Hematopoietic multipotent progenitor cell treated with erythropoietin and hydrocortisone succinate and interleukin-3 and kit ligand, for 8 days (in vitro differentiated cells): Measurements from ENCODE around the gene RBP3.

Experiments used
- DNase-seq: peaks from one replicate; pipeline ENCODE4 v3.0.0-alpha.2; 2015

RBP3 gene

DNA sequence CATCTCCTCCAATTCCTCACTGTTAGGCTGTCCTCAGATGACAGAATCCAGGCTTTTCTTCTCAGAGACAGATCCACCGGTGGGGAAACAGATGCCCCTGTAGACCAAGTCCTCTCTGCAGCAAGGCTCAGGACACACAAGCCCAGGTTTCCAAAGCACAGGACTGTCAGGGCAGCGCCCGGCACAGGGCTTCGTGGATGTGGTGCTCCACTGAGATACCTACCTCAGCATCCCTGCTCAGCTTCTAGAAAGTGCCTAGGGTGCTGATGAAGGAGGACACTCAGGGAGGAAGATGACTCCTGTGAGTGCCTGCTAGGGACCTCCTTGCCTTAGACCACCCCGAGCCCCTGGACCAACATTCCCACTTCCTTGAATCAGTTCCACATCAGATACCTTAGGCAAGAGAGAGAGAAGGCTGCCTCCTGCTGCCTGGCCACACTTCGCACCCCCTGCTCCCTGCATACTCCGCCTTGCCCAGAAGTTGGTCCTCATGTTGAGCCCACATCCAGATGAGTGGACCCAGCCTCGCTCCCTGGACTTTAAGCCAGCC, 8.9 kb upstream of the RBP3 start:
- no peak for DNase-seq

DNA sequence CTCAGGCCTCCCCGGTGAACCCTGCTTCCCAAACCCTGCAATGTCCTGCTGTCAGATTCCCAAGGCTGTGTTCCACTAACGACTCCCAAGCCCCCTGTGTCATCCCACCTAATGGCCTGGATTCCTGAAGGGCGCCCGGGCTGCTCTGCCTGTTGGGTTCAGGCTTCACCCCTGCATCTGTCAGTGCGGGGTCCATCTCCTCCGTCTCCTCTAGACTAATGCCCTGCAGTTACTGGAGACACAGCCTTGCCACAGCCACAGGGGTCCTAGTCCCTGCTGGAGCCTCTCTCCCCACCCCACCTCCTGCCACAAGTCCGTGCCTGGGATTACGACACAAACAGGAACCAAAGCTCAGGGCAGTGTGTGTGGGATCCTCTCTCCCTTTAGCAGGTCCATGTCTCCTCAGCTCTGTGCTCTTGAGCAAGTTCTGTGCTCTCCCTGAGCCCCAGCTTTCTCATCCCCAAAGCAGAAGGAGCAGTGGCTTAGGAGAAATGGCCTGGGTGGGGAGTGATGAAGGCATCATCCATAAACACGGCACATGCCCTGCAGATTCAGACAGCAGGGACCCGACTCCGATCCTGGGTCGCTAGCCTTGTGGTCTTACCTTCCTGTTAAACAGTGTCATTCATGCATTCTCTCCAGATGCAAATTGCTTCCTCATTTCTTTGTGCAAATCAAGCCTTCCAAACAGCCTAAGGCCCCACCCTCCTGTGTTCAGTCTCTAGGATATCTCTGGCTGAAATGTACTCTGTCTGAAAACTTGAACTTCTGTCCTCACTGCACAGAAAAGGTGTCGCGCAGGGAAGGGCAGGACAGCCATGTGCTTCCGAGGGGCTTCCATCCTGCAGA, 8.2 kb upstream of the RBP3 start:
- no peak for DNase-seq

DNA sequence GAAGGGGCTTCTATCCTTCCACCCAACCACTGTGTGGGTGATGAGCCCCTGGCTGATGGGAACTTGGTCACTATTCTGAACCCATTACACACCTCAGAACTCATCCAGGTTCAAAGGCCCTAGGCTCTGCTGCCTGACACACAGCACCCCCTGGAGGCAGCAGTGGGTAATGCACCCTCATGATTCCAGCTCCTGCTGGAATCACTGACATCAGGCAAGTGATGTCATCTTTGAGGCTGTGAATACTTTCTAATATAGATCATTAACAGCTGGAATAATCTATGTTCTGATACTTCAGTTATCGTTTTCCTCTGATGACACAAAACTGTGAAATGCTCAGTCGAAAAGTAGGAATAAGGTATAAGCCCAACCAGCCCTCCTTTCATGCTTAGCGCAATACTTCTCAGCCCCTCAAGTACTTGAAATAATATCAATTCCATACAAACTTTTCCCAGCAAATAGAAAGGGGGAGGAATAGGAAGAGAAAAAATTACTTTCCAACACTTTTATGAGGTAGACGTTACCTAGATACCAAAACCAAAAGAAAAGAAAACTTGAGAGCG, 7.5 kb upstream of the RBP3 start:
- DNase-seq, result peak; percentile 61

DNA sequence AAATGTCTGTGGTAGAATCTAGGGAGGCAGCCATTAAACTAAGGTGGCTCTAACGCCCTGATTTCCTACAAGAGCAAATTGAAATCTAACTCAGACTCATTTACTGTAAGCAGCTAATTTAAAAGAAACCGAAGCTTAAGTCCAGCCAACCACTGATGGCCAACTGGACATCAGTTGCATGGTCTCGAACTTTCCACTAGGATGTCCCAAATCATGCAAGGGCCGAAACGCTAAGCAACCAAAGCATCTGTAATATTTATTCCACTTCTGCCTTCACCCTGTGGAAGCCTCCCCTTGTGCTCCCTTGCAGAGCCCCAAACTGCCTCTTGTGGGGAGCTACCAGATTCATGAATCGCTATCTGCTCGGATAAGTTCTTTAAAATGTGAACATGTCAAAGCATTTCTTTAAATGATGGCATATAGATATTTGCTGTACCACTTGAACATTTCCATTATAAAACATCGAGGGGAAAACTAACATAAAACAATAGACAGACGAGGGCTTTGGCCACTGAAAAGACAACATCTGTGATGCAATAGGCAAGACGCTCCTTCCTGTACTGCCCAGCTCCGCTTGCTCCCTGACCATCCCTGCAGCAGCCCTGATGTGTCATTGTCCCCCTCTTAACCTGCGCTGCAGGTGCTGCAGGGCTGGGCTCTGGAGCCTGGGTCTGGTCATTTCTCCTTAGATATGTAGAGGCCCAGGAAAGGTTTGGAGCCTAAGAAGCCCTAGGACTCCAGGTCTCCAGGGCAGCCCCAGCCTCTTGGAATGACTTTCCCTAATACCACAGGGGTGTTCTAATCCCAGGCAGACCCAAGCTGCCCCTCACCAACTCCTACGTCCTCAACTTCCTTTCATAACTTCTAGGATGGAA, 2.9 kb upstream of the RBP3 start:
- DNase-seq, result no peak

DNA sequence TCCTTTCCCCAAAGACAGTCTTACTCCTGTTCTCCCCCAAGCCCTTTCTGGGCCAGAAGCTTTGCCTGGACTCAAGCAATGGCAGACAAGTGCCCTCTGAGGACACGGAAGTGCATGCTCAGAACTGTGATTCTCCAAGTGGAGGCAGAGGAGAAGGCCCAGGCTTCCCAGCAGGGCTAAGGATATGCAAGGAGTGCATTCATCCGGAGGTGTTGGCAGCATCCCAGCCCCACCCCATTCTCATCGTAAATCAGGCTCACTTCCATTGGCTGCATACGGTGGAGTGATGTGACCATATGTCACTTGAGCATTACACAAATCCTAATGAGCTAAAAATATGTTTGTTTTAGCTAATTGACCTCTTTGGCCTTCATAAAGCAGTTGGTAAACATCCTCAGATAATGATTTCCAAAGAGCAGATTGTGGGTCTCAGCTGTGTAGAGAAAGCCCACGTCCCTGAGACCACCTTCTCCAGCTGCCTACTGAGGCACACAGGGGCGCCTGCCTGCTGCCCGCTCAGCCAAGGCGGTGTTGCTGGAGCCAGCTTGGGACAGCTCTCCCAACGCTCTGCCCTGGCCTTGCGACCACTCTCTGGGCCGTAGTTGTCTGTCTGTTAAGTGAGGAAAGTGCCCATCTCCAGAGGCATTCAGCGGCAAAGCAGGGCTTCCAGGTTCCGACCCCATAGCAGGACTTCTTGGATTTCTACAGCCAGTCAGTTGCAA, 1.4 kb upstream of the RBP3 start:
- no peak for DNase-seq

DNA sequence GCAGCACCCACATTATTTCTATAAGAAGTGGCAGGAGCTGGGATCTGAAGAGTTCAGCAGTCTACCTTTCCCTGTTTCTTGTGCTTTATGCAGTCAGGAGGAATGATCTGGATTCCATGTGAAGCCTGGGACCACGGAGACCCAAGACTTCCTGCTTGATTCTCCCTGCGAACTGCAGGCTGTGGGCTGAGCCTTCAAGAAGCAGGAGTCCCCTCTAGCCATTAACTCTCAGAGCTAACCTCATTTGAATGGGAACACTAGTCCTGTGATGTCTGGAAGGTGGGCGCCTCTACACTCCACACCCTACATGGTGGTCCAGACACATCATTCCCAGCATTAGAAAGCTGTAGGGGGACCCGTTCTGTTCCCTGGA, 874 bp upstream of the RBP3 start:
- no peak for DNase-seq

DNA sequence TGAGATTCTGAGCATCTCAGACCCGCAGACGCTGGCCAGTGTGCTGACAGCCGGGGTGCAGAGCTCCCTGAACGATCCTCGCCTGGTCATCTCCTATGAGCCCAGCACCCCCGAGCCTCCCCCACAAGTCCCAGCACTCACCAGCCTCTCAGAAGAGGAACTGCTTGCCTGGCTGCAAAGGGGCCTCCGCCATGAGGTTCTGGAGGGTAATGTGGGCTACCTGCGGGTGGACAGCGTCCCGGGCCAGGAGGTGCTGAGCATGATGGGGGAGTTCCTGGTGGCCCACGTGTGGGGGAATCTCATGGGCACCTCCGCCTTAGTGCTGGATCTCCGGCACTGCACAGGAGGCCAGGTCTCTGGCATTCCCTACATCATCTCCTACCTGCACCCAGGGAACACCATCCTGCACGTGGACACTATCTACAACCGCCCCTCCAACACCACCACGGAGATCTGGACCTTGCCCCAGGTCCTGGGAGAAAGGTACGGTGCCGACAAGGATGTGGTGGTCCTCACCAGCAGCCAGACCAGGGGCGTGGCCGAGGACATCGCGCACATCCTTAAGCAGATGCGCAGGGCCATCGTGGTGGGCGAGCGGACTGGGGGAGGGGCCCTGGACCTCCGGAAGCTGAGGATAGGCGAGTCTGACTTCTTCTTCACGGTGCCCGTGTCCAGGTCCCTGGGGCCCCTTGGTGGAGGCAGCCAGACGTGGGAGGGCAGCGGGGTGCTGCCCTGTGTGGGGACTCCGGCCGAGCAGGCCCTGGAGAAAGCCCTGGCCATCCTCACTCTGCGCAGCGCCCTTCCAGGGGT, 703 bp downstream of the RBP3 start:
- DNase-seq, result no peak

DNA sequence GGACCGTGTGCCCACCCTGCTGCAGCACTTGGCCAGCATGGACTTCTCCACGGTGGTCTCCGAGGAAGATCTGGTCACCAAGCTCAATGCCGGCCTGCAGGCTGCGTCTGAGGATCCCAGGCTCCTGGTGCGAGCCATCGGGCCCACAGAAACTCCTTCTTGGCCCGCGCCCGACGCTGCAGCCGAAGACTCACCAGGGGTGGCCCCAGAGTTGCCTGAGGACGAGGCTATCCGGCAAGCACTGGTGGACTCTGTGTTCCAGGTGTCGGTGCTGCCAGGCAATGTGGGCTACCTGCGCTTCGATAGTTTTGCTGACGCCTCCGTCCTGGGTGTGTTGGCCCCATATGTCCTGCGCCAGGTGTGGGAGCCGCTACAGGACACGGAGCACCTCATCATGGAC, 1.4 kb downstream of the RBP3 start:
- no peak for DNase-seq

DNA sequence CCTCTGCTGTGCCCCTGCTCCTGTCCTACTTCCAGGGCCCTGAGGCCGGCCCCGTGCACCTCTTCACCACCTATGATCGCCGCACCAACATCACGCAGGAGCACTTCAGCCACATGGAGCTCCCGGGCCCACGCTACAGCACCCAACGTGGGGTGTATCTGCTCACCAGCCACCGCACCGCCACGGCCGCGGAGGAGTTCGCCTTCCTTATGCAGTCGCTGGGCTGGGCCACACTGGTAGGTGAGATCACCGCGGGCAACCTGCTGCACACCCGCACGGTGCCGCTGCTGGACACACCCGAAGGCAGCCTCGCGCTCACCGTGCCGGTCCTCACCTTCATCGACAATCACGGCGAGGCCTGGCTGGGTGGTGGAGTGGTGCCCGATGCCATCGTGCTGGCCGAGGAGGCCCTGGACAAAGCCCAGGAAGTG, 1.8 kb downstream of the RBP3 start:
- no peak for DNase-seq

DNA sequence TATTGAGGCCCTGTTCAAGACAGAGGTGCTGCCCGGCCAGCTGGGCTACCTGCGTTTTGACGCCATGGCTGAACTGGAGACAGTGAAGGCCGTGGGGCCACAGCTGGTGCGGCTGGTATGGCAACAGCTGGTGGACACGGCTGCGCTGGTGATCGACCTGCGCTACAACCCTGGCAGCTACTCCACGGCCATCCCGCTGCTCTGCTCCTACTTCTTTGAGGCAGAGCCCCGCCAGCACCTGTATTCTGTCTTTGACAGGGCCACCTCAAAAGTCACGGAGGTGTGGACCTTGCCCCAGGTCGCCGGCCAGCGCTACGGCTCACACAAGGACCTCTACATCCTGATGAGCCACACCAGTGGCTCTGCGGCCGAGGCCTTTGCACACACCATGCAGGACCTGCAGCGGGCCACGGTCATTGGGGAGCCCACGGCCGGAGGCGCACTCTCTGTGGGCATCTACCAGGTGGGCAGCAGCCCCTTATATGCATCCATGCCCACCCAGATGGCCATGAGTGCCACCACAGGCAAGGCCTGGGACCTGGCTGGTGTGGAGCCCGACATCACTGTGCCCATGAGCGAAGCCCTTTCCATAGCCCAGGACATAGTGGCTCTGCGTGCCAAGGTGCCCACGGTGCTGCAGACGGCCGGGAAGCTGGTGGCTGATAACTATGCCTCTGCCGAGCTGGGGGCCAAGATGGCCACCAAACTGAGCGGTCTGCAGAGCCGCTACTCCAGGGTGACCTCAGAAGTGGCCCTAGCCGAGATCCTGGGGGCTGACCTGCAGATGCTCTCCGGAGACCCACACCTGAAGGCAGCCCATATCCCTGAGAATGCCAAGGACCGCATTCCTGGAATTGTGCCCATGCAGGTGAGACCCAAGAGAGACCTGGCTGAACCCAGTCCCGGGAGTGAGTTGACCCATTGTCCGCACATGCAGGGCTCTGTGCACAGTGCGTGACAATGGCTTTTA, 2.8 kb downstream of the RBP3 start:
- DNase-seq, result no peak

DNA sequence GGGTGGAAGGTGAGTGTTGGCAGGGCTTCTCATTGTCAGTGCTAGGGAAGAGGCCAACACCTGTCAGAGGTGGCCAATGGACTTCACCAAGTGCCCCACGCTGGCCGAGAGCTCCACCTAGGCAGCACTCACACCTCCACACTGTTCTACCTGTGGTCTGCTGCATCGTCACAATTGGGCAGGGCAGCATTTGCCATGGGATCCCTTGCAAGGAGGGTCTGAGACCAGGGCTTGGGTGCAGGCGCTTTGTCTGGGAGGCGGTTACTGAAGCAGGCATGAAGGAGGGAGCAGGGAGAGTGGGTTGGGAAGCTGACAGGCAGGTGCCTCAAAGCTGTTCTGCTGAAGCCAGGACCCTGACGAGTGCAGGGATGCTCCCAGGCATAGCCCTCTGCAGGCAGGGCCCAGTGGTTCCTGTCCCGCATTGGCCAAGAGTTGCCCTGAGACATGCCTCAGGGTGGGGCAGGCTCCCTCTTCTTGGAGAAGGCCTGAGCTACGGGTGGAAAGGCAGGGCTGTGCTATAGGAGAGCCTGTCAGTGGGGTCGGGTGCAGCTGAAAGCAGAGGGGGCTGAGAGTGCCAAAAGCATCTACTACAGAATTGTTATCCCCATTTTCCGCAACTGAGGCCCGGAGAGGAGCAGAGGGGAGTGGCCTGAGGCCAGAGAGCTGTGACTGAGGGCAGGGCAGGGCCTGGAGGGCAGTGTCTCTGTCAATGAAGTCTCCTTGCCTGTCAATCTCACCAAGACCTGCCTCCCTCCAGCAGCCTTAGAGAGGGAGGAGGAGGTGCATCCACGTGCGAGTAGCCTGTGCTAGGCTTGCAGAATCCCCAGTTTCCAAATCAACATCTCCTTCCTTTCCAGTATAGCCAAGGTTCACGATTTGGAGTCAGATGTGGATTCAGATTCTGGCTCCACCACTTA, 4.0 kb downstream of the RBP3 start:
- no peak for DNase-seq

DNA sequence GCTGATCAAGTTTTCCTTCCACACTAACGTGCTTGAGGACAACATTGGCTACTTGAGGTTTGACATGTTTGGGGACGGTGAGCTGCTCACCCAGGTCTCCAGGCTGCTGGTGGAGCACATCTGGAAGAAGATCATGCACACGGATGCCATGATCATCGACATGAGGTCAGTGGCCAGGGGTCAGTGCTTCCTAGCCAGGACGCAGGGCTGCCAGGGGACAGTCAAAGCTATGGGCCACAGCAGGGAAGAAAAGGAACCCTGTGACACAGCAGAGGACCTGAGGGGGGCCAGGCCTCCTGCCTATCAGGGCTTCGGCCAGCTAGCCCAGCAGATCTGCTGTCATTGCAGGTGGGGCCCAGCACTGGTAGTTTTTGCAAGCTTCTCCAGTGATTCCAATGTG, 5.2 kb downstream of the RBP3 start:
- no peak for DNase-seq

DNA sequence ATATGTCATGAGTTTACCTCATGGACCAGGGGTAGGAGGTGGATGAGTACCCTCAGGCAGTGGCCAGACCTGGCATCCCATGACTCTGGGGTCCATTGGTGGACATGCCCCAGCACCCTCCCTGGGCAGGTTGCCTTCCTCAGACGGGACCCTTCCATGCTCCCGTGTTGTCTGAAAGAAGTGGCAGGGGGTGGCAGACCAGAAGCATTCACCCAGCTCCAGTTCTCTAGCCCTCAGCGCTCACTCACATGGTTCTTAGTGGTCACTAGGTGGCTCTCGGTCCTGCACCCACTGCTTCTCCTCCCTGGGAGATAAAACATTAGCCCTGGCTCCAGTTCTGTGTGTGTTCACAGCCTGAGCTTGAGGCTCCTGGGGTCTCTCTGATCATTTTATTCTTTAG, 6.0 kb downstream of the RBP3 start:
- no peak for DNase-seq

DNA sequence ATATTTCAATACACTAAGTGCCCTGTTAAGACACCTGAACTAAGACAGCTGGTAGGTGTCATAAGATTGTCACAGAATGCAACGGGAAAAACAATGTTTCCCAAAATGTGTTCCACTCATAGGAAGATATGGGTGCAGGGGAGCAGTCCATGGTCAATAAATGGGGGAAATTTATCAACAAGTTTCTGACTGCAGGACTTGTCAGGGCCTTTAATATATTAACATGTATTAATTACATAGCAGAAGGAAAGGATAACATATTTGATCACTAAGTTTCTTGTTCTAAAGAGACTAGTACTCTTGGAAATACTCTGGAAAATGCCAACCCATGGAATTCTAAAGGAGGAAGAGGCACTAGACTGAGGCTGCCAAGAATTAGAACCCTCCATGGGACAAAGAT, 6.7 kb downstream of the RBP3 start:
- DNase-seq, result no peak

DNA sequence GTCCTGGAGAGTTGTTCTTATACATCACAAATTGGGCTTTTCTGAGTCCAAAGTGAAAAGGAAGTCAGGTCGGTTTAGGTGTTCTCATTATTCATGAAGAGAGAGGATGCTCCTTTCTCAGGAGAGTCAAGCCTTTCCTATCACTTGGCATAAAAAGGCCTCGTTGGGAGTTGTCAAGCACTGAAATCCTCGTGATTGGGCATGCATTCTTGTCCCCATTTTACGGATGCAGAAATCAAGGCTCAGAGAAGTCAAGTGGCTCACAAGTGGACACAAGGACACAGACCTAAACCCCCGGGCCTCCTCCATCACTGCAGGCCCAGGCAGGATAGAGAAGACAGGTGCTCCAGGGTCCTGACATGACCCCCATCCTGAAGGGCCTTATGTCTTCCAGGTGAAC, 8.5 kb downstream of the RBP3 start:
- no peak for DNase-seq

DNA sequence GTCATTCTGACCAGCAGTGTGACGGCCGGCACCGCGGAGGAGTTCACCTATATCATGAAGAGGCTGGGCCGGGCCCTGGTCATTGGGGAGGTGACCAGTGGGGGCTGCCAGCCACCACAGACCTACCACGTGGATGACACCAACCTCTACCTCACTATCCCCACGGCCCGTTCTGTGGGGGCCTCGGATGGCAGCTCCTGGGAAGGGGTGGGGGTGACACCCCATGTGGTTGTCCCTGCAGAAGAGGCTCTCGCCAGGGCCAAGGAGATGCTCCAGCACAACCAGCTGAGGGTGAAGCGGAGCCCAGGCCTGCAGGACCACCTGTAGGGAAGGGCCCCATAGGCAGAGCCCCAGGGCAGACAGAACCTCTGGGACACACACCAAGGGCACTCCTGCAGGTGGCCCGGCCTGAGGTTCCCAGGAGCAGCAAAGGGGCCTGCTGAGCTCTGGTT, 9.0 kb downstream of the RBP3 start:
- DNase-seq, result no peak

DNA sequence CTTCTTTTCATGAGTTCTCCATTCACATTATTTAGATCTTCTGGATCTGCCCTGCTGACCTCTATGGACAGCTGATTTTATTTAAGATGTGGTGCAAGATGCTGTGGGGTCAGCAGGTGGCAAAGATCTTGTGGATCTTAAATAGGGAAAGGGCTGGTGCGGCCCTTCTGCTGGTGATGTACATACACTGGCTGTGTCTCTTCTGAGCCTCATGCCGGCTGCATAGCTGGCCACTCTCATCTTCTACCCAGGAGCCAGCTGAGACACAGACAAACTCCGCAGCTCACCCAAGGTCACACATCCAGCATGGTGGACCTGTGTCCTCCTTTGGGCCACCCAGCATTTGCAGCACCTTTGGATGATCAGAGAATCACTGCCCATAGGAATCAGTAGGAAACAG, 9.7 kb downstream of the RBP3 start:
- DNase-seq, result no peak

DNA sequence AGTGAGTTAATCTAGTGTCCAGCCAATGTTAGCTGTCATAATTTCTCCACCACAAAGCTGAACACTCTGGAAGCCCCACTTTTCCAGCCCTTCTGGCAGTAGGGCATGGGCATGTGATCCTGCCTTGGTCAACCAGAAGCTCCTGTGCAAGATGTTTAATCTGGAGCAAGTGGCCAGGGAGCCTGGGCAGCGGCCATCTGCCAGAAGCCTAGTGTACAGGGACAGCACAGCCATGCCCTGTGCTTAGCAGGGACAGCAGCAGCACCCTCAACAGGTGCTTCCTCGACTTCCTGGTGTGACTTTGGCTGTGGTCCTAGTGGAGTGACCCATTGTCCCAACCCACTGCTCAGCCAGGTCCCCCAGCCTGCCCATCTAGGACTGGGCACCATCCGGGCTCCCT, 10.3 kb downstream of the RBP3 start:
- DNase-seq, result no peak

DNA sequence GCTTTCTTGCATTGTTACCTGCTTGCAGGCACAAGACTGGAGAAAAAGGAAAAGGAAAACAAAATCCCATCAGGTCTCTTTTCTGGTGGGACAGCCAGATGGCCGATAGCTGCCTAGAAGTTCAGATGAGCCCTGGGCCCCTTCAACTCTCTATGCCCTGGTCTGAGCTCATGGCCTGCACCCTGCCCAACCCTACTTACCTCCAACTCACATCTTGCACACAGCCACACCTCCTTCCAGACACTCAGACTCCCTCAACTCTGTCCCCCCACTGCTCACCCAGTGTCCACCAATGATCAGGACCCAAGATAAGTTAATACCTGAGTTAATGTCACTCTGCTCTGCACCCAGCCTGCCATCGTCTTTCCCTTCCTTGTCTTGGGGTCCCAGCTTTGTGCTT, 10.9 kb downstream of the RBP3 start:
- no peak for DNase-seq
